Left renal cortex interstitium (tissue), 4 donors: ENCODE results near the gene CCDC177. TPM values are rescaled to one million over a fixed set of nuclear protein-coding genes. Genes with fewer than 3 reads are reported as not detected.

Experiments used
- DNase-seq, 4 donors: peaks; one replicate each; pipeline ENCODE4 v3.0.0-alpha.2; 2013; ENCODE audit warnings: low read depth in 4 of 4, low spot score in 2 of 4, missing footprints in 1 of 4
- polyA plus RNA-seq, 4 donors: library from polyadenylated mRNA; unstranded; fragments of 120-200 nt; gene quantifications; one replicate each; pipeline ENCODE4 v1.2.1, GENCODE V29; 2013; ENCODE audit not compliant: insufficient read length in 4 of 4

The CCDC177 gene
- polyA plus RNA-seq, 4 donors, result 0.06 to 0.10 (median 0.09) TPM

GRCh38 chr14:69531135-69531534, 43.5 kb downstream of the CCDC177 start:
- DNase-seq, result no peak

- no peak for DNase-seq
Measured at GRCh38 chr14:69530095-69530494, 44.6 kb downstream of the CCDC177 start.

GRCh38 chr14:69529563-69529962, 45.1 kb downstream of the CCDC177 start:
- DNase-seq, result no peak

GRCh38 chr14:69528930-69529329, 45.7 kb downstream of the CCDC177 start:
- DNase-seq, result no peak

- DNase-seq, result no peak
Measured at GRCh38 chr14:69528143-69528542, 46.5 kb downstream of the CCDC177 start.

GRCh38 chr14:69527635-69528034, 47.0 kb downstream of the CCDC177 start:
- DNase-seq, result no peak

GRCh38 chr14:69525896-69526295, 48.8 kb downstream of the CCDC177 start:
- no peak for DNase-seq

GRCh38 chr14:69522026-69522425, 52.6 kb downstream of the CCDC177 start:
- no peak for DNase-seq

Other genes starting within 250 kb of the CCDC177 start
- gene ERH, start 176.6 kb downstream of the CCDC177 start, polyA plus RNA-seq, result 100 to 1,000 TPM; 328 to 382 (median 347) TPM
- 10 to 100 TPM; 74.9 to 92.8 (median 82.1) TPM for gene SLC39A9, start 176.2 kb downstream of the CCDC177 start, polyA plus RNA-seq
- gene PLEKHD1, start 90.1 kb downstream of the CCDC177 start, polyA plus RNA-seq, result 1 to 10 TPM; 3.7 to 6.6 (median 4.9) TPM
- 10 to 100 TPM; 19.8 to 22.8 (median 21.1) TPM for gene SUSD6, start 36.7 kb upstream of the CCDC177 start, polyA plus RNA-seq
- gene SRSF5, start 192.3 kb upstream of the CCDC177 start, polyA plus RNA-seq, result 100 to 1,000 TPM; 463 to 820 (median 689) TPM
- gene SLC10A1, start 222.4 kb upstream of the CCDC177 start, polyA plus RNA-seq, result under 1 TPM in 2 of 4 donors, not detected in 2; 0.21 to 0.22 TPM